ENCODE data around the gene SPATA19.

SPATA19 gene

DNA sequence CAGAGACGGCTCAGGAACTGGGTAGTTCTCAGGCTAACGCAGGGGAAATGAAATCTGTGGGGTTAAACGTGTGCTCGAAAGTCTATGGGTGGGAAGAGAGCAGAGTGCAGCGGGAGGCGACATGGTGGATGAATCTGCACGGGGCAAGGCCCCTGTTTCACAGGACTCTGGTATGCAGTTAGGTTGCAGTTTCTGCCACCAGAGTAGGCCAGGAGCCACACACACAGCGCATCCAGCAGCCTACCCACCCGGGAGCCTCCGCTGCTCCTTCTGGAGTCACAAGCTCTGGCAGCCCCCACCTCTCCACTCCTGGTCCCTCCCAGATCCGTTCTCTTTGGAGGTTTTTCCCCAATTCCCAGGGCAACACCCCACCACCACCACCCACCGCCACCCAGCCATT is 27.0 kb downstream of the SPATA19 start:
- no peak for DNase-seq (ENCODE audit: low spot score)

DNA sequence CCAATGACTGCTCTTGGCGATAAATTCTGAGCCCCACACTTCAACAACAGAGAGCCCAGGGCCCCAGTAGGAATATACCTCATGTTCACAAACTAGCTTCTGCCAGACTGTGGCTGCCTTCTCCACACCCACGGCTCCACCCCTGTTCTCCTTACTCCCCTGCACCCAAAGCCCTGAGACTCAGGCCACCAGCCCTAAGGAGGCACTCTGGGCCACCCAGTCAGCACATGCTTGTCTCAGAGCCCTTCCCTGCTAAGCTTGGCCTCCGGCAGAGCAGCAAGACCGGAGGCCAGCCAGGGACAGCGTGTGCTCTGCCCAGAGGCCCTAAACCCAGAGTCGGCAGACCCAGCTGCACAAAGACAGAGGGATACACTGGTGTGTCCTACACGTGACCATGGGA is 27.9 kb downstream of the SPATA19 start:
- DNase-seq (ENCODE audit: low spot score), result no peak

DNA sequence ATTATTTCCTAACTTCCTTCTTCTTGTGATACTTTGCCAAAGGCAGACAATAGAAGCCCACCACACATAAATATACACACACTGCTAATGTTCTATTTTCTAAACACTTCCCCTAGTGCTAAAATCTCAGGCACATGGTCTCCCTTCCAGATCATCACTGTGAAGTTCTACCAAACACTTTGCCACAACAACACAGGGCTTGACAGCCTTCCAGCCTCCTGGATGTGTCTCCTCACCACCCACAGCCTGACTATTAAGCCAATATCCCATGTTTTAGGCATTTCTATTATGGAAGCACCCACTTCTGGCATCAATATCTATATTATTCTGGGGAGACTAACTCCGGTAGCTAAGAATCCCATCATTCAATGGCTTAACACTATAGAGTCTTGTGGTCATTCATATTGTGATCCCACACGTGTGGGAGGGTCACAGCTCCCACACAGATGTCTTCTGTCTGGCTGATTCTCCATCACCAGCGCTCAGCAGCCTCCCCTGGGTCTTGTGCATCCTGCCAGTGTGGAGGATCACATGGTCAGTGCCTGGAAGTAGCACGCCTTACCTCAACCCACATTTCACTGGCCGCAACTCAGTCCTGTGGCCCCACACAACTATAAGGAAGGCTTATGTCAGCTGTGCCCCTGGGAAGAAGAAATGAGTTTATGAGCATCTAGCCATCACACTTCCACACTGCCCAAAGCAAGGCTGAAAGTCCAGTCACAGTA is 29.0 kb downstream of the SPATA19 start:
- DNase-seq (ENCODE audit: low spot score), result peak; percentile 38

DNA sequence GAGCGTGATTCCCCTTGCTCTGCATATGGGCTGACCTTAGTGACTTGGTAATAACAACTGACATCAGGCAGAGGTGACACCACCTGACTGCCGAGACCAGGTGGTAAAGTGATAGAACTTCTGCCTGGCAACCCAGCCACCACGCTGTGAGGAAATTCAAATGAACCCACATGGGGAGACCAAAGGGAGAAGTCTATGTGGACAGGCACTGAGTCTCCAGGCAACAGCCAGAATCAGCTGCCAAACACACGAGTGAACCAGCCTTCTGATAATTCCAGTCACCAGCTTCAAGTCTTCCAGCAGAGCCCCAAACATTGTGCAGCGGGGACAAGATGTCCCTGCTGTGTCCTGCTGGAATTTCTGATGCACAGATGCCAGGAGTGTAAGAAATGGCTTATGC is 29.7 kb downstream of the SPATA19 start:
- DNase-seq (ENCODE audit: low spot score), result no peak

DNA sequence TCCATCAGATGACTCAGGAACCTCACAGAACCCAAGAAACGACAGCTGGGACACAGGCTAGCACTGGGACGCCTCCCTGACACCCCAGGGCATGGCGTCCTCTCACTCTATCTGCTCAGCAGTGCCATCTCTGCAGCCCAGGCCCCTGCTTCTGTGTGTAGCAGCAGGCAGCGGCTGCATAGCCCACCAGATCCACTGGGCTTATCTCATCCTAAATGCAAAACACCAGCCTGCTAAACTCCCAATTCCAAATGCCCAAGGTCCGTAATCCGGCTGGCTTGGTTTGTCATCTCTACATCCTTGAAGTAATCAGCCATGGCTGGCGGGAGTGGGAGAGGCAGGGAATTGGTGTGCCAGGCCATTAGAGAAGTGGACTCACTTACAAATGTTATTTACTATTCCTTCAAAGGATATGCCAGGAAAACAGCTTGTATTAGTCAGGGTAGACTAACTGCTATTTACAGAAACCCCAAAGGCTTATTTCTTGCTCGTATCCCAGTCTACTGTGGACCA is 30.7 kb downstream of the SPATA19 start:
- DNase-seq (ENCODE audit: low spot score), result no peak

DNA sequence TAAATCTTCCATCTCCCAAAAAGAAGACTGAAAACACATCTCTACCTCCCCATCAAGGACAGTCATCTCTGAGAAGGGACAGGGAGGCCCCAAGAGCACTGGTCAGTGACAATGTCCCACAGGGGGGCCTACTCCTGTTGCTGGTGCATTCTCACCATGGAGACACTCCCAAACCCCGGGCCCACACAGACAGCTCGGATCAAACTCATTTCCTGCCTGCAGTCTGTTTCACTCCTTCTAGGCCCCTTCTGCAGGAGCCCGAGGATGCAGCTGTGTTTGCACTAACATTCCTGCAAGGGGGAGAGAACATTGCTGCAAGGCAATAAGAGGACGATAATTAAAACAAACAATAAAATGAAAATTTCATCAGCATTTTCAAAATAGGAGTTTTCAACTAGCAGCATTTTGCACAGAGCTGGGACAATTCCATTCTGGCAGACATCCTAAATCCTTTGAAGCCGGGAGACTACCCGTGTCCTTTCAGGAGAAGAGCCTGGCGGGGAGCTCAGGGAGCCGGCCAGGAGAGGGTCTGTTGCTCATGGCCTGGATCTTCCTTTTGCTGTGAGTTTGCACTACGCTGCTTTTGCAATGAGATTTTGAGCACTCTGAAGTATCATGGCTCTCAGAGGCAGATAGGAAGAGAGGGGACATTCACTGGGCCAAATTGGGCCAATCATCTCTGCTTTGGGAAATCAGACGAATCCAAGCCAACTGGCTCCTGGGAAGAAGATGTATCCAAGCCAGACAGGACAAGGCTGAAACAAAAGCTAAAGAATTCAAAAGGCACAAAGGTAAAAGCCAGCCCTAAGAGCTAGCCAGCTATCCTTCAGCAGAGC is 33.2 kb downstream of the SPATA19 start:
- no peak for DNase-seq (ENCODE audit: low spot score)

DNA sequence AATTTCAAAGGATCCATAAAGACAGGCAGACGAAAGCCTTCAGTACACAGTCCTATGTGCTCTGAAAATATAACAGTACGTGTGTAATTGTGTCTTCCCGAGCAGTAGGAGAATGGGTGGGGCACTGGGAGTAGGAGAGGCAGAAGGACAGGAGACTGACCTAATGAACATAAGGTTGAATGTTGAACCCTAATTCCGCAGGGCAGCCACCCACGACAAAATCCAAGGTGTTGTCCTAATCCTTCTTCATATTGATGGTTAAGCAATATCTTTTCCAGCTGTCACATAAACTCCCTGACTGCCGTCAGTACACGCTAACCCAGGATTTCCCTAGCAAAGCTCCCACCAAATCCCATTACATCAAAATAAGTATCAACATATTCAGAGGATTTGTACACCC is 34.5 kb downstream of the SPATA19 start:
- no peak for DNase-seq (ENCODE audit: low spot score)

DNA sequence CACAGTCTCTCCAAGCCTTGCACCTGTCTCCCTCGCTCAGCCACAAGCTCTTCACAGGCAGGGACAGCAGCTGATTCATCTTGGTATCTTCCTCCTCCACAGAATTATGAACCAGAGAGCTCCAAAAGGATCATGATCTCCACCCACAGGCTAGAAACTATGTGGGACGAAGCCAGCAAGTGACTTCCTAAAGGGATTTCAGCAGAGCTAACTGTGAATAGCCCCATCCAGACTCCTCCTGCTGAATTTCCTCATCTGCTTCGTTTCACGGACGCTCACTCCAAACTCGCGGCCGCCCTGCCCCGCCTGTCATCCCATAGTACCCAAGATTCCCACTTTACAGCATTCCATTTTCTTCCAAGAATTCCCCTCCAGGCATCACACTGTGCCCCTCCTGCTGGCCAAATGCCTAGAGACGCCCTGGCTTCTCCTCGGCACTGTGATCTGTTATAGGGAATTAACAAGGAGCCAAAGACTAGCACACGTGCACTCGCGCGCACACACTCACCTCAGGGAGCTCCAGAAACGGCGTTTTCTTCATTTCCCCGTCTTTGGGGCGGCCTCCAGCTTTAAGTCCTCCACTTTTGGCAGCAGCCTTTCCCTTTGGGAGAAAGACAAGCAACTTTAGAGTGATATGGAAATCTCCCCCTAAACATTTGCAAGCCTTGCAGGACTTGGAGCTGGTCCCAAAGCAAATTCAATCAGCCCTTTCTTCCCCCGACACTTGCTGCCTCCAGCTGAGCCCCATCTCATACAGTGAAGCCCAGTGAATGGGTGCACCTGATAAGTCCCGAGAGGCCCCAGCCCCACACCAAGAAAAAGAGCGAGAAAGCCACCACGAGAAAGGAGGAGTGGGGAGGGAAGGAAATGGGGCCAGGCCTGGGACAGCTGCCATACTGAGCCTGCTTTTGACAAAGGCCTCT is 35.5 kb downstream of the SPATA19 start:
- peak; percentile 48 for DNase-seq (ENCODE audit: low spot score)

DNA sequence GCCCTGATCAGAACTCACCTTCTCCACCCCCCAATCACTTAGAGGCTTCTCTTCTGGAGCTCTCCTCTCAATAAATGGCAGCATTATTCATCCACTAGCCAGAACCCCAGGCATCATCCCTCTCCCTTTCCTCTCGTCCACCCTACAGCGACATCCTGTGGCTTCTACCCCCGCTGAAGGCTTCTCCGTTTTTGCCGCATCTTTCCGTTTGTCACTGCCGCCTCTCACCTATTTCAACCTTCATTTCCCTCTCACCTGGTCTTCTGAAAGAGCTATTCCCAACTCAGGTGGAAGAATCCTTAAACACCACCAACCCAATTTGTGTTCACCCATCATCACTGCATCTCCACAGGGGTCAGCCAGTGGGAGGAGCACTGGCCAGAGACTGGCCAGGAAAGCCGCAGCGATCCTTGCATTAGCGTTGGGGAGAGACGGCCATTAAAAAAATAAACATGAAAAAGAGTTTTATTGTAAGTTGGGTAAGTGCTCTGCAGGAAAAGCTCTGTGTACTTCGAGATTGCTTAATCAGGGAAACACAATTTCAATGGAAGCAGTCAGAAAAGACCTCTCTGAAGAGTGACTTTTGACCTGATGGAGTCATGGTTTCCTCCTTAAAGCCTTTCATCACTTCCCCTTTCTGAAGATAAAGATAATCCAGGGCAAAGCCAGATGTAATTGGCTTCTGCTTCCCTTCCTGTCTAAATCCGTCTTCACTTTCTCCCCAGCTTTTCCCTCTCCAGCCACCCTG is 36.7 kb downstream of the SPATA19 start:
- DNase-seq (ENCODE audit: low spot score), result no peak

DNA sequence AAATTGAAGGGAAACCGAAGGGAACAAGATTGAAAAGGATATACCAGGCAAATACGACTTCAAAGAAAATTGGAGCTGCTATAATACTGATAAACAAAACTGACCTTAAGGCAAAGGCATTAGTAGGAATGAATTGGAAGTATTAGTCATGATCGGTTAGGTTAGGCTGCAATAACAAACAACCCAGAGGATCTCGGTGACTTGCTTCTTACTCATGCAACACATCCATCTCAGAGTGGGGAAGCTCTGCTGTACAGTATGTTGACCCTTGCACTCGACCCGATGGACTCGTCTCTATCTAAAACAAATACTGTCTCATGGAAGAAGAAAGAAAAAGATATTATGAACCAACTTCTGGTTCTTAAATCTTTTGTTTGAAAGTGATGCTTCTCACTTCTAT is 42.3 kb downstream of the SPATA19 start:
- DNase-seq (ENCODE audit: low spot score), result no peak

DNA sequence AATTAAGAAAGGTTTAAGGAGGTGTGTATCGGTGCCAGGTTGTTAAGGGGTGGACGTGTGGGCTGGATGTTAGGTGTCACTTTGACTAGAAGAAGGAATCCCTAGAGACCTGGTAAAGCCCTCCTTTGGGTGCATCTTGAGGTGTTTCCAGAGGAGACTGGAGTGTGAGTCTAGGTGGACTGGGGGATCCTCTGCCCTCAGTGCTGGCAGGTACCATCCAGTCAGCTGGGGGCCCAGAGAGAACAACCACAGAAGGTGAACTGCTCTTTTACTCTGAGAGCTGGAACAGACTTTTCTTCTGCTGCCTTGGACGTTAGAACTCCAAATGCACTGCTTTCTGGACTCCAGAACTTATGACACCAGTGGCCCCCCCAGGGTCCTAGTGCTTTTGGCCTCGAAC is 44.0 kb downstream of the SPATA19 start:
- DNase-seq (ENCODE audit: low spot score), result no peak

DNA sequence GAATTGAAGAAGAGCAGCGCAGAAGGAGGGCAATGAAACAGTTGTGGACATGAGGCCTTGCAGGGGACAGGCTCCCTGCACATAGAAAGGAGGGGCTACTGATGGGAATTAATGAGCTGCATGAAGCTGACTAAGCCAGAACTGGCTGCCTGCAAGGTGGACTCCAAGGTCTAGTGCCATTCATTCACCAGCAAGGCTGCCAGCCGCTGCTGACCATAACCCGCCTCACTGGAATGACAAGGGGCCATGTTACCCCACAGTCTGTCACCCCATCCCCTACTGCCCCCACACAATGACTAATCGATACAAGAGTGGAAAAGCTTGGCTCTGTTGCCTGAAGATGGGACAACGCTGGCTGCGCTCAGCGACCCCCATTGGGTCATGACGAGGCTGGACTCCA is 44.6 kb downstream of the SPATA19 start:
- DNase-seq (ENCODE audit: low spot score), result no peak

DNA sequence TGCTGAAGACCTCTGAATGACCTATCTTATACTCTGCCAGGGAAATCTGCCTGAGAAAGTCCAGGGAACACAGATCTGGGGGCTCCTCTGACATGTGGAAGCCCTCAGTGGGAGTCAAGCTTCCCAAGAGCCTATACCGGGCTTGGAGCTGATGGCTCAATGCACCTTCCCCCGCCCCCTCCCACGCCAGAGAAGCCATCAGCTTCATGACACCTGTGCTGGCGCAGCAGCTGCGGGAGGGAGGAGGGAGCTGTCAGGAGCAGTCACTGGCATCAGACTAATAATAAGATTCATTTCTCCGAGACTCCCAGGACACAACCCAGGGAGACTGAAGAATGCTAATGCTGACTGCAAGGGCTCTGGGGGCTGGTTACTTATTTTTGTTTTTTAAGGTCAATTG is 47.8 kb downstream of the SPATA19 start:
- DNase-seq (ENCODE audit: low spot score), result no peak

DNA sequence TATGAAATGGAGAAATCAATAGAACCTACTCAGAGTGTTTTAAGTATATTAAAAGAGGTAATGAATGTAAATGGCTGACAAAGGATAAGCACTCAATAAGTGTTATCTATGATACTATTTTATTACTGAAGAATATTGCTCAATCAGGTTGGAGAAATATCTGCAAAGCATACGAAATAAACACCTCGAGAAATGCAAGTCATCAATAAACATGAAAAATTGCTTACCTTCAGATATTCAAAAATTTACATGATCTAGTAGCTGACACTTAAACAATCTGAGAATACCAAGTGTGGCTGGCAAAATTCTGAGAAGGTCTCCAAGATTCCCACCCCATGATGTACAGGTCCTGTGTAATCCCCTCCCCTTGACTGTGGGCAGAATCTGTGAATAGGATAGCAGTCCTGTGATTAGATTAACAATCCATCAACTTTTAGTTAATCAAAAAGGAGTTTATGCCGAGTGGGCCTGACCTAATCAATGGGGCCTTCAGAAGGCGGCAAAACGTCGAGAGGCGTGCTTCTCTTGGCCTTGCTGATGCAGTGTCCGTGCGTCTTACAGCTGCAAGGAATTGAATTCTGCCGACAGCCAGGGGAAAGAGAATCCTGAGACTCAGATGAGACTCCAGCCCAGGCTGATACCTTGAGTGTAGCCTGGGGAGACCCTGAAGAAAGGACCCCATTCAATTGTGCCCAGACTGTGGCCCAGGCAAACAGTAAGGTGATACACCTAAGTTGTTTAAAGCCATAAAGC is 49.1 kb downstream of the SPATA19 start:
- no peak for DNase-seq (ENCODE audit: low spot score)

DNA sequence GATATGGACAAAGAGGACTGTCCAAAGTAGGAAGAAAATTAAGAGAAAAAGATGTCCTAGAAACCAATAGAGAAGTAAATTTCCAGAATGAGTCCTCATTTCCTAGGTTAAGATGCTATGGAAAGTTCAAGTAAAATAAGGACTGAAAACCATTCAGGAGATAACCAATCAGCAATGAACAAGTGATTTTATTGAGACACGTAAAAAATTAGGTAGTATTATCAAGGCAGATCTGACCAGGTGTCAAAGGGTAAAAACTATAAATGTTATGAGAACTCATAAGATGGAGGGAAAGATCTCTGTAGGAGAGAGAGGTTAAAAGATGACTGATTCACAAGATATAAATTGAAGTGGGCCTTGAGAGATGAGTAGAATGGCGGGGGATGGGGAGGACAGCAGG is 50.2 kb downstream of the SPATA19 start:
- no peak for DNase-seq (ENCODE audit: low spot score)

DNA sequence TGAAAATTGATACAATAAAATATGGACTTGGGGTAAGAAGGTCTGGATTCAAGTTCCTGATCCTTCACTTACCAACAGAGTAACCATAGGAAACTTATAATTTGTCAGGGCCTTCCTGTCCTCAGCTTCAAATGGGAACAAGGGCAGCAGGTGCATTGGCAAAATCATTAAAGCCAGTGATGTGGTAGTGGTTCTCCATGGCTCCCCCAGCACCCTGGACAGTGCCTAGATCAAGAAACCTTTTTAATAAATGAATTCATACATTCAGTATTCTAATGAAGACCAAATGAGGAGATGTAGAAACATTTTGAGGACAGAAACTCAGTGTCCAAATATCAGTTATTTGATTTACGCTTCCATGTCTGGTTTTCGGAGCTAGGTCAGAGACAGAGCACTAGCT is 51.1 kb downstream of the SPATA19 start:
- DNase-seq (ENCODE audit: low spot score), result no peak

DNA sequence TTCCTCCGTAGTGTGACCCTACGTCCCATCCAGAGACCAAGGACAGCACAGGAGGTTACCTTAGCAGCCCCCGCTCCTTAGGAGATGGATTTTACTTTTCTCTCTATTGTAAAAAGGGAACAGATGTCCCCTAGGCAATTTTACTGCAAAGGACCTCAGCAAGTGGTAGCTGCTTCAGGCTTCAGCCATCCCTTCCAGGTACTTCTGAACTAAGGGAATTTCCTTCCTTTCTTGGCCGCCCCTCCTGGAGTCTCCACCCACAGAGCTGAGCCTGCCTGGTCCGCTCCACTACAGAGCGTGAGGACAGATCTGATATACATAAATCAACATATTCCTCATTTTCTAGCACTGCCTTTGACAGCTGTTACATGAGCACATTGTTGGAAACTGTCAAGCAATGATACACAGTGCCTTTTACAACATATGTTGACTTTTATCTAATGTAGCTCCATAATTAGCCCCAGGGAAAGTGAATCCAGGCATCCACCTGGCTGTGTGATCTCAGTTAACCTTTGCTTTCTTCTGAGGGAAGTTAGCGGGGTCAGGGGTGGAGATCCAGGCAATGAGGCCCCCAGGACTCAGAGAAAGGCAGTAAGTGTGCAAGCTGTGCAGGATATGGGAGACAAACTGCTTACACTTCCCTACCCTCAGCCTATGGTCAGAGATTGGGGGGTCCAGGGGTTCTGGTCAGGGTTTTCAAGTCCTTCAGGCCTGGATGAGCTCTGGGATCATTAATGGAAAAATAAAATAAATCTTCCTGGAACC is 51.9 kb downstream of the SPATA19 start:
- peak; percentile 31 for DNase-seq (ENCODE audit: low spot score)

DNA sequence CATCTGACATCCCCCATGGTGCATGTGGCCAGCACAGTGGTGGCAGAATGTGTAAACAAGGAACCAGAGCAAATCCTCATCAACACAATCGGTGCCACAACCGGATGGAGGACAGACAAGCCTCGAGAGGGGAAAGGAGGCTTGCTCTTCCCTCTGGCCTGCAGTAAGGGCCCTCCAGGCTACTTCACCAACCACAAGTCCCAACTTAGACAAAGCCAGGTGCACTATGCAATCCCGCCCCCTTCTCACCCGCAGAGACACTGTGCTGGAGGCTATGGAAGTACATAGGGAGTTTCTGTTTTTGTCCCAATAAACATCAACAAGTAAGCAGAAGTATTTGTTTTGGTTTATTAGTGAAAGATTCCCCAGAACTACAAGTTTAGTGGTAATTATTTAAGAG is 54.3 kb downstream of the SPATA19 start:
- no peak for DNase-seq (ENCODE audit: low spot score)
